ENCODE results near the gene DBH. TPM values are rescaled to one million over a fixed set of nuclear protein-coding genes. Genes with fewer than 3 reads are reported as not detected.

Gene DBH
- total RNA-seq, 1 experiment from 2014 or later = not detected

GRCh38 chr9:133658442-133659431, 22.6 kb downstream of the DBH start:
- peak overlapping the region; percentile 16 for H3K4me3 ChIP-seq (ENCODE audit: low read depth, low read length, poor library complexity, severe bottlenecking)
- H3K36me3 ChIP-seq (ENCODE audit: insufficient read depth, low read length, poor library complexity, severe bottlenecking) = no peaks in the 10 kb centered on the region
- H3K4me1 ChIP-seq (ENCODE audit: insufficient read depth, low read length, poor library complexity, severe bottlenecking) = peaks cover 16% of the 10 kb centered on the region
- peaks cover 40% of the 10 kb centered on the region for H3K27me3 ChIP-seq (replicated peaks; ENCODE audit: insufficient read depth, low read depth, low read length, poor library complexity)
- ChIA-PET CTCF (no interaction called here), POLR2A (ENCODE audit: low non-redundant PET) (interaction anchor here (0.6 kb wide), 1 partner anchor 56 kb away, joined by 3 read pairs; no protein-coding TSS in a partner anchor)
- TF ChIP-seq CTCF (conservative IDR thresholded peaks at IDR 0.05; ENCODE audit: low read depth, low read length) (no peak), EZH2 (IDR thresholded peaks at IDR 0.05; ENCODE audit: borderline replicate concordance, low read depth, low read length, poor library complexity, severe bottlenecking) (no peak)
- DNase-seq (ENCODE audit: low spot score) = peak; percentile 80
- intact Hi-C loops (cut with micrococcal nuclease; ENCODE audit: unreplicated experiment) = no loop called here
- H3K9me3 ChIP-seq (ENCODE audit: low read depth, low read length, poor library complexity, severe bottlenecking) = no peaks in the 10 kb centered on the region
- BruUV-seq (replicated peaks) = no TSS peak
- no peak overlapping the region for H3K27ac ChIP-seq (ENCODE audit: low read depth, low read length, poor library complexity, severe bottlenecking)

- no peak for DNase-seq (ENCODE audit: low spot score)
- CTCF ChIA-PET = no interaction called here
- no peaks in the 10 kb centered on the region for H3K36me3 ChIP-seq (ENCODE audit: insufficient read depth, low read length, poor library complexity, severe bottlenecking)
- no peak overlapping the region for H3K4me3 ChIP-seq (ENCODE audit: low read depth, low read length, poor library complexity, severe bottlenecking)
- H3K27me3 ChIP-seq (replicated peaks; ENCODE audit: insufficient read depth, low read depth, low read length, poor library complexity) = peaks cover 38% of the 10 kb centered on the region
- POLR2A ChIA-PET (ENCODE audit: low non-redundant PET) = no interaction called here
- no peak overlapping the region for H3K27ac ChIP-seq (ENCODE audit: low read depth, low read length, poor library complexity, severe bottlenecking)
- no peaks in the 10 kb centered on the region for H3K9me3 ChIP-seq (ENCODE audit: low read depth, low read length, poor library complexity, severe bottlenecking)
- H3K4me1 ChIP-seq (ENCODE audit: insufficient read depth, low read length, poor library complexity, severe bottlenecking) = peaks cover 16% of the 10 kb centered on the region
- TF ChIP-seq CTCF (conservative IDR thresholded peaks at IDR 0.05; ENCODE audit: low read depth, low read length) (no peak), EZH2 (IDR thresholded peaks at IDR 0.05; ENCODE audit: borderline replicate concordance, low read depth, low read length, poor library complexity, severe bottlenecking) (no peak)
- BruUV-seq (replicated peaks) = no TSS peak
- intact Hi-C loops (cut with micrococcal nuclease; ENCODE audit: unreplicated experiment) = no loop called here
These were observed 23.4 kb downstream of the DBH start for GRCh38 chr9:133659516-133659915.

- DNase-seq (ENCODE audit: low spot score) = no peak
- Histone ChIP-seq H3K4me3 (ENCODE audit: low read depth, low read length, poor library complexity, severe bottlenecking) (no peak overlapping the region), H3K27me3 (replicated peaks; ENCODE audit: insufficient read depth, low read depth, low read length, poor library complexity) (peaks cover 13% of the 10 kb centered on the region), H3K9me3 (ENCODE audit: low read depth, low read length, poor library complexity, severe bottlenecking) (no peaks in the 10 kb centered on the region), H3K36me3 (ENCODE audit: insufficient read depth, low read length, poor library complexity, severe bottlenecking) (no peaks in the 10 kb centered on the region), H3K27ac (ENCODE audit: low read depth, low read length, poor library complexity, severe bottlenecking) (no peak overlapping the region), H3K4me1 (ENCODE audit: insufficient read depth, low read length, poor library complexity, severe bottlenecking) (peaks cover 16% of the 10 kb centered on the region)
- TF ChIP-seq EZH2 (IDR thresholded peaks at IDR 0.05; ENCODE audit: borderline replicate concordance, low read depth, low read length, poor library complexity, severe bottlenecking) (no peak), CTCF (conservative IDR thresholded peaks at IDR 0.05; ENCODE audit: low read depth, low read length) (no peak)
- ChIA-PET POLR2A (ENCODE audit: low non-redundant PET) (no interaction called here), CTCF (no interaction called here)
- intact Hi-C loops (cut with micrococcal nuclease; ENCODE audit: unreplicated experiment) = no loop called here
- no TSS peak for BruUV-seq (replicated peaks)
These were observed 25.8 kb downstream of the DBH start for GRCh38 chr9:133661846-133662540.
